Measurements from ENCODE around the gene RHBDF2. TPM values are rescaled to one million over a fixed set of nuclear protein-coding genes. Genes with fewer than 3 reads are reported as not detected.

RHBDF2 gene
- total RNA-seq, 1 donor from 2014 or later = 36.8 TPM

GRCh38 chr17:76500747-76501017 is 541 bp downstream of the RHBDF2 start:
- peak; percentile 1 for ATAC-seq

- peak; percentile 16 for ATAC-seq
Observed at GRCh38 chr17:76500074-76500746, 1.0 kb downstream of the RHBDF2 start.

GRCh38 chr17:76499267-76499667 is 2.0 kb downstream of the RHBDF2 start:
- ATAC-seq = no peak

GRCh38 chr17:76498876-76499251 is 2.4 kb downstream of the RHBDF2 start:
- ATAC-seq = no peak

GRCh38 chr17:76497979-76498875 is 3.0 kb downstream of the RHBDF2 start:
- ATAC-seq = peak; percentile 8

- no peak for ATAC-seq
Observed at GRCh38 chr17:76497699-76497978, 3.6 kb downstream of the RHBDF2 start.

- ATAC-seq = no peak
Observed at GRCh38 chr17:76496464-76496863, 4.8 kb downstream of the RHBDF2 start.

- ATAC-seq = no peak
Observed at GRCh38 chr17:76495663-76496400, 5.4 kb downstream of the RHBDF2 start.

- no peak for ATAC-seq
Observed at GRCh38 chr17:76493505-76494167, 7.6 kb downstream of the RHBDF2 start.

GRCh38 chr17:76492989-76493501 is 8.2 kb downstream of the RHBDF2 start:
- ATAC-seq = peak; percentile 58

- peak; percentile 69 for ATAC-seq
Observed at GRCh38 chr17:76492123-76492988, 8.9 kb downstream of the RHBDF2 start.

- peak; percentile 2 for ATAC-seq
Observed at GRCh38 chr17:76491271-76492122, 9.7 kb downstream of the RHBDF2 start.

- peak; percentile 42 for ATAC-seq
Observed at GRCh38 chr17:76490112-76490710, 11.0 kb downstream of the RHBDF2 start.

- no peak for ATAC-seq
Observed at GRCh38 chr17:76487451-76488192, 13.6 kb downstream of the RHBDF2 start.

- no peak for ATAC-seq
Observed at GRCh38 chr17:76485569-76485968, 15.7 kb downstream of the RHBDF2 start.

GRCh38 chr17:76484228-76484725 is 16.9 kb downstream of the RHBDF2 start:
- ATAC-seq = peak; percentile 16

GRCh38 chr17:76481071-76481655 is 20.1 kb downstream of the RHBDF2 start:
- ATAC-seq = peak; percentile 17

- ATAC-seq = no peak
Observed at GRCh38 chr17:76480632-76481031, 20.6 kb downstream of the RHBDF2 start.

GRCh38 chr17:76479515-76480060 is 21.6 kb downstream of the RHBDF2 start:
- no peak for ATAC-seq

Data from esophagus mucosa (tissue), 1 donor.